Testis (tissue), 2 donors: ENCODE results near the gene NKIRAS2.

Source experiments
- CTCF ChIP-seq, 3 experiments: fragments of 450-650 bp in 2 of 3; fragments of 200-600 bp in 1 of 3; sonication (generic) in 1 of 3; IDR thresholded peaks; one replicate each; pipeline ENCODE4 v1.5.1; 2016 to 2019; ENCODE audit warnings: antibody characterized with exemption in 3 of 3, mild to moderate bottlenecking in 2 of 3, moderate library complexity in 1 of 3
- POLR2A ChIP-seq: fragments of 450-650 bp; IDR thresholded peaks from one replicate; pipeline ENCODE4 v1.6.1; 2017; ENCODE audit warnings: antibody characterized with exemption, mild to moderate bottlenecking, moderate library complexity

DNA sequence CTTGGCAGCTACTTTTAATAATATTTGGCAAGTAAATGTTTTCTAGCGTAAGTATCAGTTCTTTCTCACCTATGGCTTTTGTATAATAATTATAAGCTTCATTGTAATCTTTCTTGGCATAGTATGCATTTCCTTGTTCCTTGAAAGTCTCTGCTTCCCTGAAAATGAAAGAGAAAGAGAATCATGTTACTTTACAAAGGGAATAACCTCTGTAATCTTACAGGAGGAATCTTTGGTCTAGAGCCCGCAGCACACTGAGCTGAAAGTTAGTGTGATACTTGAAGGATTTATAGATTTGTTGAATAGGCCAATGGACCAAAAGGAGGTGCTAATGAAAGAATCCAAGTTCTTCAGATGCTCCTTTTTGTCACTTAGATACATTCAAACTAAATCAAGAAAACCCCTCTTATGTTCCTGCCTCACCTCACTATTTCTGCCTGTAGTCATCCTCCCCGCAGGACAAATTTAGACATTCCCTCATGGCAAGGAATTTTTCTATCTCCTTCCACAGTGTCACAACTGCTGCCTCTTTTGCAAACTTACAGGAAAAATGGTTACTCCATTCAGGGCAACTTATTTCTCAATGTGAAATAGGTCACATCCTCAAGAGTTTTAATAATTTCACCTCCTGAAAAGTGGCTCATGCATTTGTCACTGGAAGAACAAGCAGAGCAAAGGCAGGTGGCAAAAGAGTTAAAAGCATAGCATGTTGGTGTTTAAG is 19.3 kb upstream of the NKIRAS2 start:
- TF ChIP-seq CTCF (IDR thresholded peaks at IDR 0.05) (no peak), POLR2A (no peak)
